Brain microvascular endothelial cell (primary cell): Measurements from ENCODE around the gene IRF2BP1.

Source experiments
- DNase-seq: peaks from one replicate; pipeline ENCODE4 v3.0.0-alpha.2; 2020
- H3K27ac ChIP-seq: fragments of 250-450 bp; sonication (Bioruptor Pico); 2 replicates; pipeline ENCODE4 v1.5.1; 2020; ENCODE audit warnings: mild to moderate bottlenecking, moderate library complexity
- H3K27me3 ChIP-seq: fragments of 250-450 bp; sonication (Bioruptor Pico); replicated peaks from 2 replicates; pipeline ENCODE4 v1.5.1; 2020; ENCODE audit warnings: mild to moderate bottlenecking
- H3K36me3 ChIP-seq: fragments of 250-450 bp; sonication (Bioruptor Pico); replicated peaks from 2 replicates; pipeline ENCODE4 v1.5.1; 2020; ENCODE audit warnings: mild to moderate bottlenecking
- H3K4me3 ChIP-seq: 2 replicates; pipeline ENCODE4 v1.5.1; 2011; ENCODE audit warnings: low read depth, mild to moderate bottlenecking, control low read depth, low read length, moderate library complexity
- CTCF ChIP-seq: IDR thresholded peaks from 2 replicates; pipeline ENCODE4 v1.5.1; 2011; ENCODE audit warnings: low read depth, mild to moderate bottlenecking, moderate library complexity, low read length, control low read depth, inconsistent platforms; ENCODE audit errors: missing control alignments
- in situ Hi-C: cut with HindIII; loops from 2 replicates; pipeline ENCODE4 v1.10.0; 2017; ENCODE audit warnings: low sequenced_read_pairs, low pct_ligation_motif_present

IRF2BP1 gene

GRCh38 chr19:45865269-45865948, 20.5 kb downstream of the IRF2BP1 start:
- H3K27me3 ChIP-seq, result peaks cover 21% of the 10 kb centered on the region
- no peak overlapping the region for H3K4me3 ChIP-seq
- DNase-seq, result no peak
- no peaks in the 10 kb centered on the region for H3K36me3 ChIP-seq
- in situ Hi-C loops, result no loop called here
- no peak for TF ChIP-seq CTCF
- no peak overlapping the region for H3K27ac ChIP-seq

- peaks cover 21% of the 10 kb centered on the region for H3K27me3 ChIP-seq
- H3K4me3 ChIP-seq, result no peak overlapping the region
- no peak for TF ChIP-seq CTCF
- in situ Hi-C loops, result no loop called here
- no peak for DNase-seq
- no peak overlapping the region for H3K27ac ChIP-seq
- H3K36me3 ChIP-seq, result peaks cover under 1% of the 10 kb centered on the region
These were observed 21.3 kb downstream of the IRF2BP1 start for GRCh38 chr19:45864629-45865082.

GRCh38 chr19:45863840-45864628, 21.9 kb downstream of the IRF2BP1 start, which contains the start of gene FOXA3:
TSS of gene FOXA3 (plus strand) at chr19:45864326. CDS start at chr19:45864457, 131 bp downstream.
- no peak for DNase-seq
- in situ Hi-C loops, result no loop called here
- H3K36me3 ChIP-seq, result peaks cover 4% of the 10 kb centered on the region
- H3K27me3 ChIP-seq, result peaks cover 21% of the 10 kb centered on the region
- peak within 1 kb of the TSS; percentile 97 for H3K4me3 ChIP-seq
- H3K27ac ChIP-seq, result no peak within 1 kb of the TSS
- peak; percentile 49 for TF ChIP-seq CTCF

GRCh38 chr19:45863335-45863839, 22.6 kb downstream of the IRF2BP1 start:
- in situ Hi-C loops, result no loop called here

GRCh38 chr19:45862564-45863334, 23.2 kb downstream of the IRF2BP1 start, which contains the start of gene SYMPK:
TSS of gene SYMPK (minus strand) at chr19:45863147. CDS start at chr19:45854495, 8,652 bp downstream.
- TF ChIP-seq CTCF, result no peak
- Histone ChIP-seq H3K36me3 (peaks cover 9% of the 10 kb centered on the region), H3K27me3 (peaks cover 21% of the 10 kb centered on the region), H3K27ac (peak within 1 kb of the TSS; percentile 80), H3K4me3 (peak within 1 kb of the TSS; percentile 97)
- in situ Hi-C loops, result no loop called here
- DNase-seq, result peak; percentile 98

More at GRCh38 chr19:45863335-45863839, 22.6 kb downstream of the IRF2BP1 start:
- Histone ChIP-seq H3K36me3 (peaks cover 9% of the 10 kb centered on the region), H3K27ac (no peak overlapping the region), H3K27me3 (peaks cover 21% of the 10 kb centered on the region), H3K4me3 (peak overlapping the region; percentile 97)
- TF ChIP-seq CTCF, result no peak
- DNase-seq, result no peak
